ENCODE data around the gene MXD1.

Gene MXD1

DNA sequence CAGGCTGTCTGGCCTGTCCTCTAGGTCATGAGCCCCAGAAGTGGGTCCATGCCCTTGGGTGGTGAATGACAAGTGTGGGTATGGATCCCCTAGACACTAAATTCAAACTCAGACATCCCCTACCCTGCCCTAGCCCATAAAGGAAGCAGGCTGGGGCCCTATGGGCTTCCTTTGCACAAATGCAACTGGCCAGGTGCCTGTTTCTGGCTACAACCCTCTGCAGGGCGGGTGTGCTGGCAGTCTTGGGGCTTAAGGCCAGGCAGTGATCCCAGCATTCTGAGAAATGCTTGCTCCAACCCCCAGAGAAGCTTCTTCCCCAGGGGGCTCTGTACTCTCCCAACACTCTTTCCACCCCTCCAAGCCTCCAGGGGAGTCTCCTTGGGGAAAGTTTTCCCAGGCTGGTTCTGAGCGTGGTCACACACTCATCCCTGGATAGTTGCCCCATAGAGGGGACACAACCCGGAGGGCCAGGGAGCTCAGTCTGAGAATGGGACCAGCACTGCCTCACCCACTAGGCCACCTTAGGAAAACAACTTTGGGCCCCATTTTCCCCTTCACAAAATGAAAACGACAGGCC lies 63.1 kb downstream of the MXD1 start:
- no peaks in the 10 kb centered on the region for H3K36me3 ChIP-seq (ENCODE audit: insufficient read depth, low read length)
- no peaks in the 10 kb centered on the region for H3K79me2 ChIP-seq (ENCODE audit: insufficient read depth, low read length)
- H4K20me1 ChIP-seq (ENCODE audit: insufficient read depth, low read length, poor library complexity, severe bottlenecking), result no peaks in the 10 kb centered on the region
- no peaks in the 10 kb centered on the region for H3K9me2 ChIP-seq (replicated peaks; ENCODE audit: low read depth, low read length)
- no peak for TF ChIP-seq EZH2phosphoT487 (IDR thresholded peaks at IDR 0.05; ENCODE audit: borderline replicate concordance)
- TF ChIP-seq, protein P1, sequence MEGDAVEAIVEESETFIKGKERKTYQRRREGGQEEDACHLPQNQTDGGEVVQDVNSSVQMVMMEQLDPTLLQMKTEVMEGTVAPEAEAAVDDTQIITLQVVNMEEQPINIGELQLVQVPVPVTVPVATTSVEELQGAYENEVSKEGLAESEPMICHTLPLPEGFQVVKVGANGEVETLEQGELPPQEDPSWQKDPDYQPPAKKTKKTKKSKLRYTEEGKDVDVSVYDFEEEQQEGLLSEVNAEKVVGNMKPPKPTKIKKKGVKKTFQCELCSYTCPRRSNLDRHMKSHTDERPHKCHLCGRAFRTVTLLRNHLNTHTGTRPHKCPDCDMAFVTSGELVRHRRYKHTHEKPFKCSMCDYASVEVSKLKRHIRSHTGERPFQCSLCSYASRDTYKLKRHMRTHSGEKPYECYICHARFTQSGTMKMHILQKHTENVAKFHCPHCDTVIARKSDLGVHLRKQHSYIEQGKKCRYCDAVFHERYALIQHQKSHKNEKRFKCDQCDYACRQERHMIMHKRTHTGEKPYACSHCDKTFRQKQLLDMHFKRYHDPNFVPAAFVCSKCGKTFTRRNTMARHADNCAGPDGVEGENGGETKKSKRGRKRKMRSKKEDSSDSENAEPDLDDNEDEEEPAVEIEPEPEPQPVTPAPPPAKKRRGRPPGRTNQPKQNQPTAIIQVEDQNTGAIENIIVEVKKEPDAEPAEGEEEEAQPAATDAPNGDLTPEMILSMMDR (conservative IDR thresholded peaks at IDR 0.05; ENCODE audit: low read length), result no peak
- H3K4me2 ChIP-seq (ENCODE audit: low read depth, low read length, poor library complexity, severe bottlenecking), result peak overlapping the region; percentile 11
- no peak overlapping the region for H2AFZ ChIP-seq (ENCODE audit: low read length)
- H3K4me1 ChIP-seq (ENCODE audit: insufficient read depth, low read length, poor library complexity, severe bottlenecking), result peaks cover 31% of the 10 kb centered on the region
- no peak overlapping the region for H3K4me3 ChIP-seq (ENCODE audit: low read length, poor library complexity, severe bottlenecking)
- H3K9ac ChIP-seq (ENCODE audit: low read depth, low read length, poor library complexity, severe bottlenecking), result no peak overlapping the region
- no peaks in the 10 kb centered on the region for H3K9me3 ChIP-seq (ENCODE audit: insufficient read depth, low read depth, low read length)
- H3F3A ChIP-seq (ENCODE audit: low read depth), result no peaks in the 10 kb centered on the region
- no peaks in the 10 kb centered on the region for H3K27me3 ChIP-seq (ENCODE audit: insufficient read depth, low read length, poor library complexity, severe bottlenecking)

DNA sequence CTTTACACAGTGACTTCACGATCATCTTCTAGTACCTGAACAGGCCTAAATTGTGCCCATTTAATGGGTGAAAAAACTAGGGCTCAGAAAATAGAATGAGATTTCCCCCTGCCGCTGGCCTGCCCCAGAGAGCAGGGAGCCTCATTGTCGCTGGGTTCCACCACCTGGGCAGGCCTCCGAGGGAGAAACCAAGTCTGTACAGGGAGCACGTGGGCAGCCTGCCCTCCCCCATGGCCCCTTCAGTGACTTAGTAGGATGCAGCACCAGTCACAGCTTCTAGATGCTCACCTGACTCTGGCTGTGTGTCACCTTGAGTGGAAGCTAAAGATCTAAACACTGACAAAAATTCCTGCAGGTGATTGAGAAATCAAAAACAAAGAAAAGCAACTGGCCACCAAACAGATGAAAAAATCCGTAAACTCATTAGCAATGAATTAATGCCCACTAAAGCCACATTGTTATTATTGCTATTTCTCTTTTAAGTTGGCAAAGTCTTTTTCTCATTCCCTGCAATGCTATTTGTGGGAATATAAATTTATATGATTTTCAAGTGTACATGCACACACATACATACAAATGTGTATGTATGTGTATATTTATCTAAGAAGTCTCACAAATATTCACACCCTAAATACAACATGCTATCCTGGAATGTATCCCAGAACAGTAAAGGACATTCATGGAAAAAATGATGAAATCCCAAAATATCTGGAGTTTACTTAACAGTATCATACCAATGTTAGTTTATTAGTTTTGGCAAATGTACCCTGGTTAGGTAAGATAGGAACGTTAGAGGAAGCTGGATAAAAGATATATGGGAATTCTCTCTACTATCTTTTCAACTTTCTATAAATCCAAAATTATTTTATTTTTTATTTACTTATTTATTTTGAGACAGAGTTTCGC lies 65.2 kb downstream of the MXD1 start:
- no peak for TF ChIP-seq EZH2phosphoT487 (IDR thresholded peaks at IDR 0.05; ENCODE audit: borderline replicate concordance)
- TF ChIP-seq, protein P1 (conservative IDR thresholded peaks at IDR 0.05; ENCODE audit: low read length), result no peak
- H3K27me3 ChIP-seq (ENCODE audit: insufficient read depth, low read length, poor library complexity, severe bottlenecking), result no peaks in the 10 kb centered on the region

DNA sequence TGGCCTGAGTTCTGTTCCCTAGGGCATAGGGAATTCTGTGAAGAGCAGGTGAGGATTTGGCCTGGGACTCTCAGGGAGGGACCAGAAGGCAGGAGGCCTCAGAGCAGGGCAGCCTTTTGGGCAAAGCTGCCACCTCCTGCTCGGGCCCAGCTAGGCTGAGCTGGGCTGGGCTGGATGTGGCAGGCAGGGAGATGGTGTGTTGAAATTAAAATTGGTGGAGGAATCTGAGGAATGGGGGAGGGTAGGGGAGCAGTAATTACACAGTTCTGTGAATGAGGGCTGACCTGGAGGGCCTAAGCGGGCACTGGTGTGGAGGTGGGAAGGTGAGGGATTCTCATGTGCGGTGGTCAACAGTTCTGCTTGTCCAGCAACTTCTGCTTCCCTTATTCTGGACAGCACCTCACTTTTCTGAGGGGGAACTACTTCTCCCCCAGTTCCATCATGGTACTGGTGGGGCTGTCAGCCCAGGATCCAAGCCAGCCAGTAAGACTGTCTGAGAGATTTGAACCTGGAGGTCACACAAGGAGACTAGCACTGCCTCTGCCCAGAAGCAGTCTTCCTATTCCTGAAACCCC lies 68.6 kb downstream of the MXD1 start:
- Histone ChIP-seq H3F3A (ENCODE audit: low read depth) (no peaks in the 10 kb centered on the region), H3K4me1 (ENCODE audit: insufficient read depth, low read length, poor library complexity, severe bottlenecking) (peaks cover 2% of the 10 kb centered on the region), H3K79me2 (ENCODE audit: insufficient read depth, low read length) (no peaks in the 10 kb centered on the region), H4K20me1 (ENCODE audit: insufficient read depth, low read length, poor library complexity, severe bottlenecking) (no peaks in the 10 kb centered on the region), H3K9me3 (ENCODE audit: insufficient read depth, low read depth, low read length) (no peaks in the 10 kb centered on the region), H3K4me2 (ENCODE audit: low read depth, low read length, poor library complexity, severe bottlenecking) (no peak overlapping the region), H3K9ac (ENCODE audit: low read depth, low read length, poor library complexity, severe bottlenecking) (no peak overlapping the region), H3K4me3 (ENCODE audit: low read length, poor library complexity, severe bottlenecking) (no peak overlapping the region), H2AFZ (ENCODE audit: low read length) (no peak overlapping the region), H3K36me3 (ENCODE audit: insufficient read depth, low read length) (peaks cover 4% of the 10 kb centered on the region; the same call in 1 of the 2 replicates), H3K27me3 (ENCODE audit: insufficient read depth, low read length, poor library complexity, severe bottlenecking) (no peaks in the 10 kb centered on the region), H3K9me2 (replicated peaks; ENCODE audit: low read depth, low read length) (no peaks in the 10 kb centered on the region)
- no peak for TF ChIP-seq EZH2phosphoT487 (IDR thresholded peaks at IDR 0.05; ENCODE audit: borderline replicate concordance)
- TF ChIP-seq, protein P1 (conservative IDR thresholded peaks at IDR 0.05; ENCODE audit: low read length), result no peak

More for the DNA sequence above, 65.2 kb downstream of the MXD1 start:
- Histone ChIP-seq H3K4me1 (ENCODE audit: insufficient read depth, low read length, poor library complexity, severe bottlenecking) (peaks cover 28% of the 10 kb centered on the region), H3K4me3 (ENCODE audit: low read length, poor library complexity, severe bottlenecking) (no peak overlapping the region), H3K36me3 (ENCODE audit: insufficient read depth, low read length) (no peaks in the 10 kb centered on the region), H3K4me2 (ENCODE audit: low read depth, low read length, poor library complexity, severe bottlenecking) (no peak overlapping the region), H4K20me1 (ENCODE audit: insufficient read depth, low read length, poor library complexity, severe bottlenecking) (no peaks in the 10 kb centered on the region), H3K9me2 (replicated peaks; ENCODE audit: low read depth, low read length) (no peaks in the 10 kb centered on the region), H3K9me3 (ENCODE audit: insufficient read depth, low read depth, low read length) (no peaks in the 10 kb centered on the region), H3K79me2 (ENCODE audit: insufficient read depth, low read length) (no peaks in the 10 kb centered on the region), H3K9ac (ENCODE audit: low read depth, low read length, poor library complexity, severe bottlenecking) (no peak overlapping the region), H2AFZ (ENCODE audit: low read length) (no peak overlapping the region), H3F3A (ENCODE audit: low read depth) (no peaks in the 10 kb centered on the region)

Measured in Loucy (cell line).